A549 (cell line): Measurements from ENCODE around the gene TSPAN18.

Experiments used
- CEBPB ChIP-seq, 2 experiments: fragments of >200 bp in 1 of 2; sonication (Bioruptor Twin) in 1 of 2; formaldehyde crosslinking in 1 of 2; IDR thresholded peaks; 2 replicates each; pipeline ENCODE4 v1.6.1; 2012 to 2016
- MAFK ChIP-seq: fragments of 450-650 bp; IDR thresholded peaks from 2 replicates; pipeline ENCODE4 v1.6.1; 2014; ENCODE audit not compliant: partially characterized antibody
- MAZ ChIP-seq: fragments of 150-350 bp; IDR thresholded peaks from 2 replicates; pipeline ENCODE4 v1.6.1; 2014; ENCODE audit warnings: antibody characterized with exemption, low read depth, low read length, borderline replicate concordance
- NR3C1 ChIP-seq: fragments of >200 bp; sonication (Bioruptor Twin); formaldehyde crosslinking; IDR thresholded peaks from 3 replicates; pipeline ENCODE4 v1.6.1; 2017
- PHF8 ChIP-seq: fragments of 200-600 bp; sonication (generic); IDR thresholded peaks from 2 replicates; pipeline ENCODE4 v1.6.1; 2016; ENCODE audit warnings: low read depth, mild to moderate bottlenecking, antibody characterized with exemption, moderate library complexity, borderline replicate concordance
- POLR2A ChIP-seq: IDR thresholded peaks from 2 replicates; pipeline ENCODE4 v1.6.1; 2012; ENCODE audit warnings: mild to moderate bottlenecking, low read length
- RCOR1 ChIP-seq: fragments of 150-350 bp; IDR thresholded peaks from 2 replicates; pipeline ENCODE4 v1.6.1; 2014; ENCODE audit warnings: antibody characterized with exemption, low read length, low read depth
- TF ChIP-seq, protein P1 (sequence below): fragments of >200 bp; sonication (Bioruptor Twin); formaldehyde crosslinking; IDR thresholded peaks from 3 replicates; pipeline ENCODE4 v1.5.1; 2016
- TF ChIP-seq, protein P2 (sequence below): fragments of 200-600 bp; sonication (generic); IDR thresholded peaks from 2 replicates; pipeline ENCODE4 v1.6.1; 2016; ENCODE audit warnings: antibody characterized with exemption, mild to moderate bottlenecking, moderate library complexity

DNA sequence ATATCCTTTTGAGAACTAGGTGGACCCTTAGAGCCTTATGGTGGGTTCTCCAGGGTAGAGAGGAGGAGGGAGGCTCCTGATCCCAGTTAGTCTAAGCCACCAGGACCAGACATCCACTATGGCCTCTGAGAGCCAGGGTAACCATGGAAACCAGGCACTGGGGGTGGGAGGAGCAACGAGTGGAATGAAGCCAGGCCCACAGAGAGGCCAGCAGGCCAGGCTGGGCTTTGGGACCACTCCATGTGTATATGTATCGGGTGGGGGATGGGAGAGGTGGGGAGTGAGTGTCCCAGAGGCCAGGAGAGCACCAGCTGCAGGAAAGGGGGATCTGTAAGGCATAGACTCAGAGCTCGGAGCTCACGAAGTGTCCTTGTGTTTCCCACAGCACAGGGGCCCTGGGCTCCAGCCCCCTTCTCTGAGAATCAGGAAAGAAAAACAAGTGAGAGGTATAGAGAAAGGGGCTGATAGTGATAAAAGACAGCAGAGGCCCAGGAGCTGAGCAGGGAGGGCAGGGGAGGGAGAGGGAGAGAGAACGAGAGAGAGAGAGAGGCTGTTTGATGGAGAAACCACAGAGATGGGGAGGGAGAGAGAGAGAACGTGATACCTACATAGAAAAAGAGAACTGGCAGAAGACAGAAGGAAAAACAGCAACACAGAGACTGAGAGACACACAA, 15.5 kb upstream of the TSPAN18 start:
- TF ChIP-seq, protein P1, sequence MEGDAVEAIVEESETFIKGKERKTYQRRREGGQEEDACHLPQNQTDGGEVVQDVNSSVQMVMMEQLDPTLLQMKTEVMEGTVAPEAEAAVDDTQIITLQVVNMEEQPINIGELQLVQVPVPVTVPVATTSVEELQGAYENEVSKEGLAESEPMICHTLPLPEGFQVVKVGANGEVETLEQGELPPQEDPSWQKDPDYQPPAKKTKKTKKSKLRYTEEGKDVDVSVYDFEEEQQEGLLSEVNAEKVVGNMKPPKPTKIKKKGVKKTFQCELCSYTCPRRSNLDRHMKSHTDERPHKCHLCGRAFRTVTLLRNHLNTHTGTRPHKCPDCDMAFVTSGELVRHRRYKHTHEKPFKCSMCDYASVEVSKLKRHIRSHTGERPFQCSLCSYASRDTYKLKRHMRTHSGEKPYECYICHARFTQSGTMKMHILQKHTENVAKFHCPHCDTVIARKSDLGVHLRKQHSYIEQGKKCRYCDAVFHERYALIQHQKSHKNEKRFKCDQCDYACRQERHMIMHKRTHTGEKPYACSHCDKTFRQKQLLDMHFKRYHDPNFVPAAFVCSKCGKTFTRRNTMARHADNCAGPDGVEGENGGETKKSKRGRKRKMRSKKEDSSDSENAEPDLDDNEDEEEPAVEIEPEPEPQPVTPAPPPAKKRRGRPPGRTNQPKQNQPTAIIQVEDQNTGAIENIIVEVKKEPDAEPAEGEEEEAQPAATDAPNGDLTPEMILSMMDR, result no peak
- no peak for TF ChIP-seq POLR2A
- no peak for TF ChIP-seq RCOR1
- no peak for TF ChIP-seq CEBPB (IDR thresholded peaks at IDR 0.05)
- TF ChIP-seq, protein P2, sequence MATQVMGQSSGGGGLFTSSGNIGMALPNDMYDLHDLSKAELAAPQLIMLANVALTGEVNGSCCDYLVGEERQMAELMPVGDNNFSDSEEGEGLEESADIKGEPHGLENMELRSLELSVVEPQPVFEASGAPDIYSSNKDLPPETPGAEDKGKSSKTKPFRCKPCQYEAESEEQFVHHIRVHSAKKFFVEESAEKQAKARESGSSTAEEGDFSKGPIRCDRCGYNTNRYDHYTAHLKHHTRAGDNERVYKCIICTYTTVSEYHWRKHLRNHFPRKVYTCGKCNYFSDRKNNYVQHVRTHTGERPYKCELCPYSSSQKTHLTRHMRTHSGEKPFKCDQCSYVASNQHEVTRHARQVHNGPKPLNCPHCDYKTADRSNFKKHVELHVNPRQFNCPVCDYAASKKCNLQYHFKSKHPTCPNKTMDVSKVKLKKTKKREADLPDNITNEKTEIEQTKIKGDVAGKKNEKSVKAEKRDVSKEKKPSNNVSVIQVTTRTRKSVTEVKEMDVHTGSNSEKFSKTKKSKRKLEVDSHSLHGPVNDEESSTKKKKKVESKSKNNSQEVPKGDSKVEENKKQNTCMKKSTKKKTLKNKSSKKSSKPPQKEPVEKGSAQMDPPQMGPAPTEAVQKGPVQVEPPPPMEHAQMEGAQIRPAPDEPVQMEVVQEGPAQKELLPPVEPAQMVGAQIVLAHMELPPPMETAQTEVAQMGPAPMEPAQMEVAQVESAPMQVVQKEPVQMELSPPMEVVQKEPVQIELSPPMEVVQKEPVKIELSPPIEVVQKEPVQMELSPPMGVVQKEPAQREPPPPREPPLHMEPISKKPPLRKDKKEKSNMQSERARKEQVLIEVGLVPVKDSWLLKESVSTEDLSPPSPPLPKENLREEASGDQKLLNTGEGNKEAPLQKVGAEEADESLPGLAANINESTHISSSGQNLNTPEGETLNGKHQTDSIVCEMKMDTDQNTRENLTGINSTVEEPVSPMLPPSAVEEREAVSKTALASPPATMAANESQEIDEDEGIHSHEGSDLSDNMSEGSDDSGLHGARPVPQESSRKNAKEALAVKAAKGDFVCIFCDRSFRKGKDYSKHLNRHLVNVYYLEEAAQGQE, result no peak
- no peak for TF ChIP-seq PHF8
- TF ChIP-seq MAFK, result no peak
- TF ChIP-seq NR3C1, result no peak
- TF ChIP-seq MAZ, result no peak
